ENCODE data around the gene ALPK1. TPM values are rescaled to one million over a fixed set of nuclear protein-coding genes. Genes with fewer than 3 reads are reported as not detected.

Gene ALPK1
- total and polyA plus RNA-seq, 2 experiments from 2014 or later: 0.10 to 0.49 TPM

GRCh38 chr4:112284166-112284565 lies 13.0 kb upstream of the ALPK1 start (continued):
- no peak for TF ChIP-seq ZNF462 (CRISPR knock-in tag; IDR thresholded peaks at IDR 0.05)
- TF ChIP-seq, protein P1, sequence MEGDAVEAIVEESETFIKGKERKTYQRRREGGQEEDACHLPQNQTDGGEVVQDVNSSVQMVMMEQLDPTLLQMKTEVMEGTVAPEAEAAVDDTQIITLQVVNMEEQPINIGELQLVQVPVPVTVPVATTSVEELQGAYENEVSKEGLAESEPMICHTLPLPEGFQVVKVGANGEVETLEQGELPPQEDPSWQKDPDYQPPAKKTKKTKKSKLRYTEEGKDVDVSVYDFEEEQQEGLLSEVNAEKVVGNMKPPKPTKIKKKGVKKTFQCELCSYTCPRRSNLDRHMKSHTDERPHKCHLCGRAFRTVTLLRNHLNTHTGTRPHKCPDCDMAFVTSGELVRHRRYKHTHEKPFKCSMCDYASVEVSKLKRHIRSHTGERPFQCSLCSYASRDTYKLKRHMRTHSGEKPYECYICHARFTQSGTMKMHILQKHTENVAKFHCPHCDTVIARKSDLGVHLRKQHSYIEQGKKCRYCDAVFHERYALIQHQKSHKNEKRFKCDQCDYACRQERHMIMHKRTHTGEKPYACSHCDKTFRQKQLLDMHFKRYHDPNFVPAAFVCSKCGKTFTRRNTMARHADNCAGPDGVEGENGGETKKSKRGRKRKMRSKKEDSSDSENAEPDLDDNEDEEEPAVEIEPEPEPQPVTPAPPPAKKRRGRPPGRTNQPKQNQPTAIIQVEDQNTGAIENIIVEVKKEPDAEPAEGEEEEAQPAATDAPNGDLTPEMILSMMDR (conservative IDR thresholded peaks at IDR 0.05; ENCODE audit: low read depth in 2 of 2): no peak
- TF ChIP-seq STAT1 (IDR thresholded peaks at IDR 0.05; ENCODE audit: unreplicated experiment): no peak
- no peak for TF ChIP-seq EZH2phosphoT487 (IDR thresholded peaks at IDR 0.05; ENCODE audit: unreplicated experiment)
- TF ChIP-seq POLR2AphosphoS5 (IDR thresholded peaks at IDR 0.05; ENCODE audit: low read depth): no peak
- TF ChIP-seq ZNF114 (CRISPR knock-in tag; IDR thresholded peaks at IDR 0.05): no peak

GRCh38 chr4:112284662-112285411 lies 12.3 kb upstream of the ALPK1 start:
- ATAC-seq: peak; percentile 14; the same call in 1 of the 3 replicates
- no peak overlapping the region for H3K27ac Mint-ChIP-seq
- H2AFZ ChIP-seq: peak overlapping the region; percentile 100
- TF ChIP-seq, protein P1 (conservative IDR thresholded peaks at IDR 0.05; ENCODE audit: low read depth in 2 of 2): no peak
- no peak for TF ChIP-seq STAT1 (IDR thresholded peaks at IDR 0.05; ENCODE audit: unreplicated experiment)
- TF ChIP-seq EZH2 (IDR thresholded peaks at IDR 0.05; ENCODE audit: low read depth, unreplicated experiment): no peak
- no peak for TF ChIP-seq ZNF114 (CRISPR knock-in tag; IDR thresholded peaks at IDR 0.05)
- no peak for TF ChIP-seq POLR2AphosphoS5 (IDR thresholded peaks at IDR 0.05; ENCODE audit: low read depth)
- TF ChIP-seq, protein P2, sequence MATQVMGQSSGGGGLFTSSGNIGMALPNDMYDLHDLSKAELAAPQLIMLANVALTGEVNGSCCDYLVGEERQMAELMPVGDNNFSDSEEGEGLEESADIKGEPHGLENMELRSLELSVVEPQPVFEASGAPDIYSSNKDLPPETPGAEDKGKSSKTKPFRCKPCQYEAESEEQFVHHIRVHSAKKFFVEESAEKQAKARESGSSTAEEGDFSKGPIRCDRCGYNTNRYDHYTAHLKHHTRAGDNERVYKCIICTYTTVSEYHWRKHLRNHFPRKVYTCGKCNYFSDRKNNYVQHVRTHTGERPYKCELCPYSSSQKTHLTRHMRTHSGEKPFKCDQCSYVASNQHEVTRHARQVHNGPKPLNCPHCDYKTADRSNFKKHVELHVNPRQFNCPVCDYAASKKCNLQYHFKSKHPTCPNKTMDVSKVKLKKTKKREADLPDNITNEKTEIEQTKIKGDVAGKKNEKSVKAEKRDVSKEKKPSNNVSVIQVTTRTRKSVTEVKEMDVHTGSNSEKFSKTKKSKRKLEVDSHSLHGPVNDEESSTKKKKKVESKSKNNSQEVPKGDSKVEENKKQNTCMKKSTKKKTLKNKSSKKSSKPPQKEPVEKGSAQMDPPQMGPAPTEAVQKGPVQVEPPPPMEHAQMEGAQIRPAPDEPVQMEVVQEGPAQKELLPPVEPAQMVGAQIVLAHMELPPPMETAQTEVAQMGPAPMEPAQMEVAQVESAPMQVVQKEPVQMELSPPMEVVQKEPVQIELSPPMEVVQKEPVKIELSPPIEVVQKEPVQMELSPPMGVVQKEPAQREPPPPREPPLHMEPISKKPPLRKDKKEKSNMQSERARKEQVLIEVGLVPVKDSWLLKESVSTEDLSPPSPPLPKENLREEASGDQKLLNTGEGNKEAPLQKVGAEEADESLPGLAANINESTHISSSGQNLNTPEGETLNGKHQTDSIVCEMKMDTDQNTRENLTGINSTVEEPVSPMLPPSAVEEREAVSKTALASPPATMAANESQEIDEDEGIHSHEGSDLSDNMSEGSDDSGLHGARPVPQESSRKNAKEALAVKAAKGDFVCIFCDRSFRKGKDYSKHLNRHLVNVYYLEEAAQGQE (IDR thresholded peaks at IDR 0.05; ENCODE audit: unreplicated experiment): no peak
- TF ChIP-seq CREB1 (CRISPR knock-in tag; IDR thresholded peaks at IDR 0.05; ENCODE audit: low read depth): no peak

More at GRCh38 chr4:112284662-112285411, 12.3 kb upstream of the ALPK1 start:
- no peak for DNase-seq (ENCODE audit: low spot score)
- H3K36me3 Mint-ChIP-seq (ENCODE audit: low read depth): peaks cover 11% of the 10 kb centered on the region; the same call in 2 of the 3 replicates
- Histone ChIP-seq H3K27me3 (ENCODE audit: insufficient read depth) (peaks cover 38% of the 10 kb centered on the region), H3F3A (replicated peaks; ENCODE audit: low read depth) (no peaks in the 10 kb centered on the region), H3K4me2 (peak overlapping the region; percentile 95), H4K20me1 (replicated peaks; ENCODE audit: insufficient read depth) (no peaks in the 10 kb centered on the region), H3K4me1 (ENCODE audit: insufficient read depth) (peaks cover 5% of the 10 kb centered on the region; the same call in 1 of the 2 replicates), H3K79me2 (replicated peaks; ENCODE audit: insufficient read depth) (no peaks in the 10 kb centered on the region), H3K27ac (ENCODE audit: low read depth) (no peak overlapping the region), H3K36me3 (ENCODE audit: insufficient read depth) (no peaks in the 10 kb centered on the region), H3K9me2 (ENCODE audit: insufficient read depth) (peaks cover 3% of the 10 kb centered on the region; the same call in 1 of the 2 replicates), H3K4me3 (peak overlapping the region; percentile 90)
- H3K4me1 Mint-ChIP-seq: peaks cover 28% of the 10 kb centered on the region
- H3K27me3 Mint-ChIP-seq (ENCODE audit: insufficient read depth, low read depth, poor library complexity): peaks cover 29% of the 10 kb centered on the region
- peaks cover 29% of the 10 kb centered on the region for H3K9me3 Mint-ChIP-seq
- peak overlapping the region; percentile 78 for H3K4me3 Mint-ChIP-seq

Data from GM23338 (cell line).